Liver (tissue), 9 donors: ENCODE data around the gene LGR6. TPM values are rescaled to one million over a fixed set of nuclear protein-coding genes. Genes with fewer than 3 reads are reported as not detected.

Experiments
- DNase-seq: peaks from one replicate; pipeline ENCODE4 v3.0.0-alpha.2; 2017; ENCODE audit warnings: low spot score
- H3K27ac ChIP-seq, 2 donors: one replicate each; pipeline ENCODE4 v1.7.0; 2013; ENCODE audit warnings: inconsistent platforms in 2 of 2, low read length in 2 of 2, control low read depth in 1 of 2, low read depth in 1 of 2, mild to moderate bottlenecking in 1 of 2
- H3K27me3 ChIP-seq, 4 donors: one replicate each; pipeline versions ENCODE4 v1.6.1 to v1.7.0; 2013; ENCODE audit warnings: low read length in 3 of 4, inconsistent platforms in 1 of 4, mild to moderate bottlenecking in 1 of 4, moderate library complexity in 1 of 4; ENCODE audit not compliant: control insufficient read depth in 4 of 4, insufficient read depth in 4 of 4
- H3K36me3 ChIP-seq, 4 donors: one replicate each; pipeline versions ENCODE4 v1.6.1 to v1.7.0; 2013; ENCODE audit warnings: low read length in 3 of 4, mild to moderate bottlenecking in 3 of 4, low read depth in 1 of 4, moderate library complexity in 1 of 4; ENCODE audit not compliant: control insufficient read depth in 4 of 4, insufficient read depth in 3 of 4
- H3K4me1 ChIP-seq, 4 donors: one replicate each; pipeline versions ENCODE4 v1.6.1 to v1.7.0; 2013; ENCODE audit warnings: low read length in 3 of 4, mild to moderate bottlenecking in 3 of 4, moderate library complexity in 1 of 4; ENCODE audit not compliant: control insufficient read depth in 4 of 4, insufficient read depth in 4 of 4
- H3K4me3 ChIP-seq, 3 donors: one replicate each; pipeline versions ENCODE4 v1.6.1 to v1.7.0; 2013; ENCODE audit warnings: low read length in 3 of 3, control low read depth in 1 of 3, low read depth in 1 of 3, mild to moderate bottlenecking in 1 of 3
- H3K9ac ChIP-seq, 2 donors: one replicate each; pipeline ENCODE4 v1.7.0; 2013; ENCODE audit warnings: low read length in 2 of 2, mild to moderate bottlenecking in 2 of 2, moderate library complexity in 2 of 2, control low read depth in 1 of 2, low read depth in 1 of 2
- H3K9me3 ChIP-seq, 4 donors: one replicate each; pipeline versions ENCODE4 v1.6.1 to v1.7.0; 2013; ENCODE audit warnings: low read length in 3 of 4; ENCODE audit not compliant: control insufficient read depth in 4 of 4
- EGR1 ChIP-seq, 2 donors: IDR thresholded peaks; 2 replicates each; pipeline ENCODE4 v1.6.1; 2016 to 2018; ENCODE audit warnings: antibody characterized with exemption in 2 of 2, low read depth in 2 of 2
- FOXA1 ChIP-seq: IDR thresholded peaks from 2 replicates; pipeline ENCODE4 v1.6.1; 2016; ENCODE audit warnings: antibody characterized with exemption
- FOXA2 ChIP-seq: IDR thresholded peaks from 2 replicates; pipeline ENCODE4 v1.6.1; 2016; ENCODE audit warnings: antibody characterized with exemption
- HNF4A ChIP-seq, 2 donors: conservative IDR thresholded peaks; 2 replicates each; pipeline ENCODE4 v1.6.1; 2016; ENCODE audit warnings: antibody characterized with exemption in 2 of 2, mild to moderate bottlenecking in 2 of 2
- HNF4G ChIP-seq: IDR thresholded peaks from 2 replicates; pipeline ENCODE4 v1.6.1; 2016; ENCODE audit warnings: antibody characterized with exemption
- JUND ChIP-seq, 2 donors: IDR thresholded peaks; 2 replicates each; pipeline ENCODE4 v1.6.1; 2016; ENCODE audit warnings: antibody characterized with exemption in 2 of 2
- NR2F2 ChIP-seq: IDR thresholded peaks from 2 replicates; pipeline ENCODE4 v1.6.1; 2016; ENCODE audit warnings: antibody characterized with exemption
- RAD21 ChIP-seq, 2 donors: IDR thresholded peaks; 2 replicates each; pipeline ENCODE4 v1.6.1; 2016; ENCODE audit warnings: antibody characterized with exemption in 2 of 2, mild to moderate bottlenecking in 2 of 2
- SP1 ChIP-seq: IDR thresholded peaks from 2 replicates; pipeline ENCODE4 v1.6.1; 2018; ENCODE audit warnings: antibody characterized with exemption, mild to moderate bottlenecking
- TAF1 ChIP-seq: conservative IDR thresholded peaks from 2 replicates; pipeline ENCODE4 v1.6.1; 2016; ENCODE audit warnings: antibody characterized with exemption, mild to moderate bottlenecking
- YY1 ChIP-seq: IDR thresholded peaks from 2 replicates; pipeline ENCODE4 v1.6.1; 2016; ENCODE audit warnings: antibody characterized with exemption, mild to moderate bottlenecking
- WGBS: extraction: QIAGEN DNeasy Blood & Tissue Kit; methylation state at CpG from one replicate; pipeline ENCODE4 v1.1.7; 2013; 5-methylcytosine and 5-hydroxymethylcytosine counted together
- polyA plus RNA-seq, 2 donors: library from polyadenylated mRNA; stranded (reverse) in 1 of 2; unstranded in 1 of 2; fragments of 200-250 nt in 1 of 2; fragments of >200 nt in 1 of 2; fragmentation: Nextera tagmentation in 1 of 2; extraction: Ambion mirVana in 1 of 2; gene quantifications; one replicate each; pipeline versions ENCODE4 v1.2.1 to v1.2.3, GENCODE V29; 2013 to 2015
- total RNA-seq, 2 donors: library from RNA; depleted of rRNA; stranded (reverse); fragments of >200 nt; gene quantifications; one replicate each; pipeline ENCODE4 v1.2.3, GENCODE V29; 2014
- TF ChIP-seq, protein P1 (sequence below): fragments of 150-350 bp; IDR thresholded peaks from 2 replicates; pipeline ENCODE4 v1.5.1; 2017; ENCODE audit warnings: improper control_type of control experiment, low read depth, low read length; ENCODE audit not compliant: missing input control
- TF ChIP-seq, protein P2 (sequence below): IDR thresholded peaks from 2 replicates; pipeline ENCODE4 v1.6.1; 2016; ENCODE audit warnings: antibody characterized with exemption, mild to moderate bottlenecking
- donor health status: healthy.
- donor health status: healthy.
- donor health status: healthy.
- donor health status: healthy.
- donor health status: healthy.

Gene LGR6
- total and polyA plus RNA-seq, 4 donors = 0.05 to 1.2 (median 0.75) TPM

GRCh38 chr1:202150602-202151001 lies 43.0 kb upstream of the LGR6 start:
- no peaks in the 10 kb centered on the region for H3K27me3 ChIP-seq
- no peak for DNase-seq
- no peak overlapping the region for H3K4me3 ChIP-seq
- H3K4me1 ChIP-seq = peaks cover 0 to 7% (median under 1%) of the 10 kb centered on the region in 4 donors
- no peaks in the 10 kb centered on the region for H3K9me3 ChIP-seq
- no peaks in the 10 kb centered on the region for H3K36me3 ChIP-seq
- no peak for TF ChIP-seq HNF4G
- TF ChIP-seq, protein P1, sequence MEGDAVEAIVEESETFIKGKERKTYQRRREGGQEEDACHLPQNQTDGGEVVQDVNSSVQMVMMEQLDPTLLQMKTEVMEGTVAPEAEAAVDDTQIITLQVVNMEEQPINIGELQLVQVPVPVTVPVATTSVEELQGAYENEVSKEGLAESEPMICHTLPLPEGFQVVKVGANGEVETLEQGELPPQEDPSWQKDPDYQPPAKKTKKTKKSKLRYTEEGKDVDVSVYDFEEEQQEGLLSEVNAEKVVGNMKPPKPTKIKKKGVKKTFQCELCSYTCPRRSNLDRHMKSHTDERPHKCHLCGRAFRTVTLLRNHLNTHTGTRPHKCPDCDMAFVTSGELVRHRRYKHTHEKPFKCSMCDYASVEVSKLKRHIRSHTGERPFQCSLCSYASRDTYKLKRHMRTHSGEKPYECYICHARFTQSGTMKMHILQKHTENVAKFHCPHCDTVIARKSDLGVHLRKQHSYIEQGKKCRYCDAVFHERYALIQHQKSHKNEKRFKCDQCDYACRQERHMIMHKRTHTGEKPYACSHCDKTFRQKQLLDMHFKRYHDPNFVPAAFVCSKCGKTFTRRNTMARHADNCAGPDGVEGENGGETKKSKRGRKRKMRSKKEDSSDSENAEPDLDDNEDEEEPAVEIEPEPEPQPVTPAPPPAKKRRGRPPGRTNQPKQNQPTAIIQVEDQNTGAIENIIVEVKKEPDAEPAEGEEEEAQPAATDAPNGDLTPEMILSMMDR = no peak
- TF ChIP-seq FOXA2 = no peak
- no peak overlapping the region for H3K9ac ChIP-seq
- no peak overlapping the region for H3K27ac ChIP-seq
- whole genome bisulfite sequencing = 89% methylated on average over 8 of the region's 8 CpGs

- H3K9me3 ChIP-seq = no peaks in the 10 kb centered on the region
- no peak for DNase-seq
- no peaks in the 10 kb centered on the region for H3K36me3 ChIP-seq
- H3K4me3 ChIP-seq = no peak overlapping the region
- no peak overlapping the region for H3K27ac ChIP-seq
- WGBS = 91% methylated on average over 2 of the region's 2 CpGs
- peaks cover 0 to 7% (median under 1%) of the 10 kb centered on the region in 4 donors for H3K4me1 ChIP-seq
- H3K27me3 ChIP-seq = no peaks in the 10 kb centered on the region
- no peak overlapping the region for H3K9ac ChIP-seq
- TF ChIP-seq EGR1 (IDR thresholded peaks at IDR 0.05; ENCODE audit: low read depth in 2 of 2) (no peak), HNF4A (conservative IDR thresholded peaks at IDR 0.05) (no peak), FOXA1 (no peak), YY1 (no peak), TAF1 (no peak)
- TF ChIP-seq, protein P2, sequence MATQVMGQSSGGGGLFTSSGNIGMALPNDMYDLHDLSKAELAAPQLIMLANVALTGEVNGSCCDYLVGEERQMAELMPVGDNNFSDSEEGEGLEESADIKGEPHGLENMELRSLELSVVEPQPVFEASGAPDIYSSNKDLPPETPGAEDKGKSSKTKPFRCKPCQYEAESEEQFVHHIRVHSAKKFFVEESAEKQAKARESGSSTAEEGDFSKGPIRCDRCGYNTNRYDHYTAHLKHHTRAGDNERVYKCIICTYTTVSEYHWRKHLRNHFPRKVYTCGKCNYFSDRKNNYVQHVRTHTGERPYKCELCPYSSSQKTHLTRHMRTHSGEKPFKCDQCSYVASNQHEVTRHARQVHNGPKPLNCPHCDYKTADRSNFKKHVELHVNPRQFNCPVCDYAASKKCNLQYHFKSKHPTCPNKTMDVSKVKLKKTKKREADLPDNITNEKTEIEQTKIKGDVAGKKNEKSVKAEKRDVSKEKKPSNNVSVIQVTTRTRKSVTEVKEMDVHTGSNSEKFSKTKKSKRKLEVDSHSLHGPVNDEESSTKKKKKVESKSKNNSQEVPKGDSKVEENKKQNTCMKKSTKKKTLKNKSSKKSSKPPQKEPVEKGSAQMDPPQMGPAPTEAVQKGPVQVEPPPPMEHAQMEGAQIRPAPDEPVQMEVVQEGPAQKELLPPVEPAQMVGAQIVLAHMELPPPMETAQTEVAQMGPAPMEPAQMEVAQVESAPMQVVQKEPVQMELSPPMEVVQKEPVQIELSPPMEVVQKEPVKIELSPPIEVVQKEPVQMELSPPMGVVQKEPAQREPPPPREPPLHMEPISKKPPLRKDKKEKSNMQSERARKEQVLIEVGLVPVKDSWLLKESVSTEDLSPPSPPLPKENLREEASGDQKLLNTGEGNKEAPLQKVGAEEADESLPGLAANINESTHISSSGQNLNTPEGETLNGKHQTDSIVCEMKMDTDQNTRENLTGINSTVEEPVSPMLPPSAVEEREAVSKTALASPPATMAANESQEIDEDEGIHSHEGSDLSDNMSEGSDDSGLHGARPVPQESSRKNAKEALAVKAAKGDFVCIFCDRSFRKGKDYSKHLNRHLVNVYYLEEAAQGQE = no peak
- TF ChIP-seq, protein P1 = no peak
Measured at GRCh38 chr1:202151045-202151444, 42.6 kb upstream of the LGR6 start.

GRCh38 chr1:202152399-202152798 lies 41.2 kb upstream of the LGR6 start:
- Histone ChIP-seq H3K27ac (no peak overlapping the region), H3K4me1 (peaks cover 0 to 7% (median under 1%) of the 10 kb centered on the region in 4 donors), H3K36me3 (no peaks in the 10 kb centered on the region), H3K9me3 (no peaks in the 10 kb centered on the region), H3K4me3 (no peak overlapping the region), H3K9ac (no peak overlapping the region), H3K27me3 (no peaks in the 10 kb centered on the region)
- no peak for DNase-seq
- 94% methylated on average over 10 of the region's 10 CpGs for WGBS
- TF ChIP-seq HNF4A (conservative IDR thresholded peaks at IDR 0.05) (no peak), RAD21 (IDR thresholded peaks at IDR 0.05) (no peak), SP1 (no peak), FOXA1 (no peak), NR2F2 (no peak), HNF4G (no peak), JUND (IDR thresholded peaks at IDR 0.05) (no peak)
- TF ChIP-seq, protein P1 = no peak
- TF ChIP-seq, protein P2 = no peak
